Skeletal muscle satellite cell (primary cell): ENCODE data around the gene OTOP2.

Experiments
- H3K27me3 ChIP-seq: 2 replicates; pipeline ENCODE4 v1.7.0; 2013; ENCODE audit warnings: low read length; ENCODE audit not compliant: control insufficient read depth, insufficient read depth
- H3K36me3 ChIP-seq: 2 replicates; pipeline ENCODE4 v1.7.0; 2013; ENCODE audit warnings: mild to moderate bottlenecking, control low read depth, low read length; ENCODE audit not compliant: insufficient read depth
- H3K4me1 ChIP-seq: 2 replicates; pipeline ENCODE4 v1.7.0; 2013; ENCODE audit warnings: low read length; ENCODE audit not compliant: control insufficient read depth, insufficient read depth
- H3K4me2 ChIP-seq: 2 replicates; pipeline ENCODE4 v1.7.0; 2013; ENCODE audit warnings: mild to moderate bottlenecking, low read length
- H3K4me3 ChIP-seq: 2 replicates; pipeline ENCODE4 v1.7.0; 2013; ENCODE audit warnings: low read length
- H3K9ac ChIP-seq: 2 replicates; pipeline ENCODE4 v1.7.0; 2013; ENCODE audit warnings: mild to moderate bottlenecking, low read depth, low read length, moderate library complexity
- H3K9me3 ChIP-seq: replicated peaks from 2 replicates; pipeline ENCODE4 v1.7.0; 2013; ENCODE audit warnings: mild to moderate bottlenecking, control low read depth, low read length

Gene OTOP2

DNA sequence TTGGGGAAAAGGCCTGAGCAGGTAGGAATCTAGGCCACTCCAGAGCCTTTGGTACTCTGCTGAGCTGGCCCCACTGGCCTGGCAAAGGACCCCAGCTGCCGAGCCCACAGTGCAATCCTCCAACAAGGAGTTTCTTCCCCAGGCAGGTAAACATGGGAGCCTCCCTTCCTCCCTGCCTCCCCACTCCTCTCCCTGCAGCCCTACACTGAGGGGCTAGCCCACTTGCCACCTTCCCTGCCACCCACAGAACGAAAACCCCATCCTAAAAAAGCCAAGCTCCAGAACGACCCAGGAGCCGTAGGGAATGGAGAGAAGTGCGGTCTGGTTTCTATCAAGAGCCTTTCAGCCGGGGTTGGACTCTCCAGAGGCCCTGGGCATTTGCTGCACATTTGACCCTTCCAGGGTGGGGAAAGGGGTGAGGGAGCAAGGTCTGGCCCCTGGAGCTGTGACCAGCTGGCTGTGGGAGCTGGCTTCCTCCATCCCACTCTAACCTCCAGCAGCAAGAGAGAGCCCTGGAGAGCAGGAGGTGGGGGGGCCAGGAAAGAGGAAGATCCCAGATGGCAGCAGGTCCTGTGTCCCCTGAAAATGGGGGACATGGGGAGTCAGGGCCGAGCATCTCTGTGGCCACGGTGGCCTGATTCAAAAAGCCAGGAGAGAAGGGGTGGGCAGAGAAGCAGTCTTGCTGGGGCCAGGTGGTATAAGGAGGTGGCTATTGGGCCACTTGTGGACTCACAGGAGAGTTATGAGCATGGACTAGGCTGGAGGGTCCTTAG is 47.2 kb downstream of the OTOP2 start:
- Histone ChIP-seq H3K27me3 (peaks cover 34% of the 10 kb centered on the region), H3K9ac (no peak overlapping the region), H3K9me3 (no peaks in the 10 kb centered on the region), H3K4me2 (peak overlapping the region; percentile 80), H3K4me3 (no peak overlapping the region), H3K36me3 (no peaks in the 10 kb centered on the region), H3K4me1 (peaks cover 7% of the 10 kb centered on the region)

DNA sequence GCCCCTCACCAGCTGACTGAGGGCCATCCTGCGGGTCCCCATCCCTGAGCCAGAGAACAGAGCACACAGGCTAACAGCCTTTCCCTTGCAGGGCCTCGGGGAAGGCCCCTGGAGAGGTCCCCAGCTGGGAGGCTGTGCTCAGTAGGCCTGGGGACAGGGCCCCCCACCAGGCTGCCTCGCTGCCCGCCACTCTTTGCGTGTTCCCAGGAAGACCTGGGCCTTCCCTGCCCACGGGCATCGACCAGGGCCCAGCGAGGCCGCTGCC is 47.7 kb downstream of the OTOP2 start:
- Histone ChIP-seq H3K4me1 (peaks cover 7% of the 10 kb centered on the region), H3K4me3 (peak overlapping the region; percentile 65), H3K4me2 (peak overlapping the region; percentile 80), H3K36me3 (no peaks in the 10 kb centered on the region), H3K9me3 (no peaks in the 10 kb centered on the region), H3K27me3 (peaks cover 34% of the 10 kb centered on the region), H3K9ac (no peak overlapping the region)

DNA sequence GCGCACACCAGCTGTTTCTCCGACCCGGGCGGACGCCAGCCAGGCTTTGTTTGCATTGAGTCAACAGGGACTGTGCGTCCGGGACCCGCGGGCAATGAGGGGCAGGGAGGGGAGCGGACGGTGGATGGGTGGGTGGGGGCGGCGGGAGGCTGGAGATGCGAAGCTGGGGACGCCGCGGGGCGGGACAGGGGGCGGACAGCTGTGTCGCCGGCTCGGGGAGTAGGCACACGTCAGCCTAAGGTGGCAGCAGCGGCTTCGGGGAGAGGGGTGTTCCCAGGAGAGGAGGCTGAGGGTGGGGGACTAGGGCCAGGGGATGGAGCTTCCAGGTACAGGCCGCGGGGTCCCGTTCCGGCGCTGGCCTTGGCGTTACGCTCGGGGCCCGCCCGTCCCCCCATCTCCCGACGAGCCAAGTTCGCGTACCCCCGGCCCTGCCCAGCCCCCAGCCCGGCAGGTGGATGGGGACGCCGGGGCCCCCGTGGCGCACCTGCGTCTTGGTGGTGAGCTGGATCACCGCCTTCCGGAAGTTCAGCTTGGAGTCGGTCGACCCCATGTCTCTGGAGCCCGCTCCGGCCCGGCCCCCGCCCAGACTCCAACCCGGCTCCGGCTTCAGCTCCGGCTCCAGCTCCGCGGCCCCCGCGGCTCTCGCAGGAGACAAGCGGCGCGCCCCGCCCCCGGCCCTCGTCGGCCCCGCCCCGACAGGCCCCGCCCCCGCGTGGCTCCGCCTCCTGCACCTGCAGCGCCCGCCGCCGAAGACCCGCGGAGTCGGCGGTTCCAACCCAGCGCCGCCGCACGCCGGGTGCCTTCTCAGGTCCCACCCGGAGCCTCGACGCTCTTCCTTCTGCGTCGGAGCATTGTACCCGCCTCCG is 48.3 kb downstream of the OTOP2 start, which contains the start of gene HID1:
TSS of gene HID1 (minus strand) at position 653 of the 866 bp plus-strand sequence. CDS start at position 550, 103 bp downstream.
- Histone ChIP-seq H3K9ac (no peak within 1 kb of the TSS), H3K4me1 (peaks cover 7% of the 10 kb centered on the region), H3K27me3 (peaks cover 34% of the 10 kb centered on the region), H3K4me2 (peak within 1 kb of the TSS; percentile 80), H3K36me3 (no peaks in the 10 kb centered on the region), H3K9me3 (no peaks in the 10 kb centered on the region), H3K4me3 (peak within 1 kb of the TSS; percentile 65)

- H3K27me3 ChIP-seq, result peaks cover 34% of the 10 kb centered on the region
- H3K36me3 ChIP-seq, result no peaks in the 10 kb centered on the region
- no peaks in the 10 kb centered on the region for H3K9me3 ChIP-seq
- peaks cover 7% of the 10 kb centered on the region for H3K4me1 ChIP-seq
- H3K9ac ChIP-seq, result no peak overlapping the region
- H3K4me3 ChIP-seq, result peak overlapping the region; percentile 28
- peak overlapping the region; percentile 80 for H3K4me2 ChIP-seq
Measured at GRCh38 chr17:74972973-74973328, 48.9 kb downstream of the OTOP2 start.

DNA sequence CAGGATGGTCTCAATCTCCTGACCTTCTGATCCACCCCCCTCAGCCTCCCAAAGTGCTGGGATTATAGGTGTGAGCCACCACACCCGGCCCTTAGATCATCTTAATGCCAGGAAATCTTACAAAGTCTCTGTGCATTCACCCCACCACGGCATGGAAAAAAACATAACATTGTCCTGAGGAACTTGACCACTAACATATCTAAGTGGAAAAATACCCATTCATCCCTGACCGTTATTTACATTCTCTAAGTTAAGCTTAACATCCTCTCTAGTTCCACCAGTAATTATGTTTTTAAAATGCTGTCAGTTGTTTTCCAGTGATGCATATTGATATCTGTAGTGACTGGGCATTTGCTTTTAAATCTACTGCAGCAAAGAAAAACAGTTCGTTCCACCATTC is 51.9 kb downstream of the OTOP2 start:
- Histone ChIP-seq H3K4me3 (no peak overlapping the region), H3K4me2 (no peak overlapping the region), H3K36me3 (no peaks in the 10 kb centered on the region), H3K9me3 (no peaks in the 10 kb centered on the region), H3K4me1 (peaks cover 7% of the 10 kb centered on the region), H3K27me3 (peaks cover 34% of the 10 kb centered on the region), H3K9ac (no peak overlapping the region)

GRCh38 chr17:74977802-74978201 is 53.7 kb downstream of the OTOP2 start:
- H3K9ac ChIP-seq, result no peak overlapping the region
- no peaks in the 10 kb centered on the region for H3K36me3 ChIP-seq
- peaks cover 19% of the 10 kb centered on the region for H3K27me3 ChIP-seq
- H3K4me3 ChIP-seq, result no peak overlapping the region
- H3K4me1 ChIP-seq, result peaks cover 16% of the 10 kb centered on the region
- H3K9me3 ChIP-seq, result no peaks in the 10 kb centered on the region
- H3K4me2 ChIP-seq, result no peak overlapping the region

- peaks cover 14% of the 10 kb centered on the region for H3K27me3 ChIP-seq
Measured at GRCh38 chr17:74978240-74978639, 54.2 kb downstream of the OTOP2 start.

DNA sequence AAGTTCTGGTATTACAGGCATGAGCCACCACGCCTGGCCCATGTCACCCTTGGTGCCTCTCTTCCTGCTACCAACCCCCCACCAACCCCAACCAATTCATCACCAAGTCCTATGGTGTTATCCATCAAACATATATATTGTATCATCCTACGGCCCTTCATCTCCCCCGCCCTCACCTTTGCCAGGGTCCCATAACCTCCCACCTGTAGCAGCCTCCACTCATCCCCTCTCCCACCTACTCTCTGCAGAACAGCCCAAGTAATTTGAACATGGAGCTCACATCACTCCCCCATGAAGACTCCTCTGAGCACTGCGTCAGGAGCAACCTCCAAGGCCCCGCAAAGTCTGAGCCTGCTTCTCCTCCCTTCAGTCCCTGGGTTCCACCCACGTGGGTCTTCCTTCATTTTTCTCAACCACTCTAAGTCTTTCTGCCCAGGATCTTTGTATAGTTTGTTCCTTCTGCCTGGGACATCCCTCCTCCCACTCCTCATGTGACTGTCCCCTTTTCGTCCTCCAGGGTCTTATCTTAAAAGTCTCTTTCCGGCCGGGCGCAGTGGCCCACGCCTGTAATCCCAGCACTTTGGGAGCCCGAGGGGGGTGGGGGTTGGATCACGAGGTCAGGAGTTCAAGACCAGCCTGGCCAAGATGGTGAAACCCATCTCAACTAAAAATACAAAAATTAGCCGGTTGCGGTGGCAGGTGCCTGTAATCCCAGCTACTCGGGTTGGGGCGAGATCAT is 55.5 kb downstream of the OTOP2 start:
- Histone ChIP-seq H3K9me3 (no peaks in the 10 kb centered on the region), H3K9ac (no peak overlapping the region), H3K36me3 (no peaks in the 10 kb centered on the region), H3K4me3 (no peak overlapping the region), H3K4me1 (peaks cover 16% of the 10 kb centered on the region), H3K27me3 (peaks cover 6% of the 10 kb centered on the region), H3K4me2 (no peak overlapping the region)

More at GRCh38 chr17:74978240-74978639, 54.2 kb downstream of the OTOP2 start:
- no peak overlapping the region for H3K4me3 ChIP-seq
- H3K36me3 ChIP-seq, result no peaks in the 10 kb centered on the region
- no peaks in the 10 kb centered on the region for H3K9me3 ChIP-seq
- no peak overlapping the region for H3K4me2 ChIP-seq
- no peak overlapping the region for H3K9ac ChIP-seq
- peaks cover 16% of the 10 kb centered on the region for H3K4me1 ChIP-seq

- Histone ChIP-seq H3K36me3 (no peaks in the 10 kb centered on the region), H3K4me3 (peak overlapping the region; percentile 88), H3K9ac (peak overlapping the region; percentile 76), H3K4me1 (peaks cover 16% of the 10 kb centered on the region), H3K4me2 (peak overlapping the region; percentile 93), H3K9me3 (no peaks in the 10 kb centered on the region), H3K27me3 (no peaks in the 10 kb centered on the region)
Measured at GRCh38 chr17:74981318-74981978, 57.4 kb downstream of the OTOP2 start.

GRCh38 chr17:74981979-74982662 is 58.0 kb downstream of the OTOP2 start:
- no peaks in the 10 kb centered on the region for H3K36me3 ChIP-seq
- H3K9ac ChIP-seq, result peak overlapping the region; percentile 76
- H3K27me3 ChIP-seq, result no peaks in the 10 kb centered on the region

More at GRCh38 chr17:74981979-74982662, 58.0 kb downstream of the OTOP2 start:
- no peaks in the 10 kb centered on the region for H3K9me3 ChIP-seq
- peaks cover 16% of the 10 kb centered on the region for H3K4me1 ChIP-seq
- H3K4me2 ChIP-seq, result peak overlapping the region; percentile 93
- H3K4me3 ChIP-seq, result peak overlapping the region; percentile 88
